Activated naive CD4-positive, alpha-beta T cell treated with anti-CD3 and anti-CD28 coated beads for 36 hours (primary cell): ENCODE measurements around the gene UROD. TPM values are rescaled to one million over a fixed set of nuclear protein-coding genes. Genes with fewer than 3 reads are reported as not detected.

ENCODE experiments used
- CTCF ChIA-PET: fragments of 350-600 bp; sonication (Branson Sonifier 250); formaldehyde crosslinking; loops from one replicate; lab custom pipeline; 2021; ENCODE audit warnings: antibody characterized with exemption; lab: Charles Lee
- DNase-seq: peaks from one replicate; pipeline ENCODE4 v3.0.0-alpha.2; 2020
- H3K27ac Mint-ChIP-seq: one replicate; pipeline ENCODE4 v1.8.0; 2021; ENCODE audit warnings: mild to moderate bottlenecking, mixed read lengths
- H3K27me3 Mint-ChIP-seq: one replicate; pipeline ENCODE4 v1.8.0; 2021; ENCODE audit warnings: low read depth, mixed read lengths
- H3K36me3 Mint-ChIP-seq: one replicate; pipeline ENCODE4 v1.8.0; 2021; ENCODE audit warnings: low read depth, mixed read lengths
- H3K4me1 Mint-ChIP-seq: one replicate; pipeline ENCODE4 v1.8.0; 2021; ENCODE audit warnings: low read depth, mixed read lengths
- H3K4me3 Mint-ChIP-seq: one replicate; pipeline ENCODE4 v1.8.0; 2021; ENCODE audit warnings: mild to moderate bottlenecking, moderate library complexity, mixed read lengths
- H3K9me3 Mint-ChIP-seq: one replicate; pipeline ENCODE4 v1.8.0; 2021; ENCODE audit warnings: mixed read lengths
- intact Hi-C: fragments of 100-400 bp; cut with micrococcal nuclease; formaldehyde crosslinking; loops from one replicate; pipeline ENCODE4 v1.15.1; 2023
- total RNA-seq, 2 experiments: library from RNA; stranded (reverse); gene quantifications; one replicate each; pipeline ENCODE4 v1.2.3, GENCODE V29; 2021

UROD gene
- total RNA-seq, 2 experiments from 2014 or later: 117 to 126 TPM

DNA sequence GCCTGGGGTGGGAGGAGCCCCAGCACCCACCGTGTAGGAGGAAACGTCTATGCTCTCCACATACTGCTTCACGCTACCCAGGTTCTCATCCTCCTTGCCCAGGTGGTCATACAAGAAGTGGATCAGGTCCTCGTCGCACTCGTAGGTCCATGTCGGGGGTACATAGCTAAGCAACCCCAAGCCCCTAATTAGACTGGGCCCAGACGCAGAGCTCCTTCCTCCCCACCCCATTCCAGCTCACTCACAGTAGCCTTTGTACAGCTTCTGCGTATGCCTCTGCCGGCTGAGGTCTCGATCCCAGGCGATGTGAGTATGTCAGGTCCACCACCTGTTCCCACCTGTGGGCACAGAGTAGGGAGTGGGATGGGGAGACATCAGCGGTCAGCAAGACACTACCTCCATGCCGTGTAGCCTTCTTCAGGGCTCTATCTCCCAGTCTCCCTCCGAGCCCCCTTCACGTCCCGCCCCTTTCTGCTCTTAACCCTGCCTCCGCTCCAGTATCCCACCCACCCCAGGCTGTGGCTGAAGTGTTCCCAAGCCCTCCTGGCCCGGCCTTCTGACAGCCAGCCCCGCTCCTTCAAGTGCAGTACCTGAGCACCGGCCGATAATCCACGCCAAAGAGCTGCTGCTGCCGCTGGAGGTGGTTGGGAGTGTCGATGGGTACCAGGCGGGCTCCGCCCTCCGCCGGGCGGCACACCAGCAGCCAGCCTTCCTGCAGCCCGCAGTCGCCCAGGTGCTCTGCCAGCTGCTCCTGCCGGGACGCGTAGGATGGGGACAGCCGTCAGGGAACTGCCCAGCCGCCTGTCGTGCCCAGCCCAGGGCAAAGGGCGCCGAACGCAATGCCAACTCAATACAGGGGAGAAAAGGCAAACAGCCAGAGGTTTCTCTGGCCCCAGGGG lies 1.8 kb upstream of the UROD start:
- H3K27ac Mint-ChIP-seq: peak overlapping the region; percentile 31
- H3K4me3 Mint-ChIP-seq: peak overlapping the region; percentile 81
- peak; percentile 49 for DNase-seq
- H3K4me1 Mint-ChIP-seq: peaks cover 36% of the 10 kb centered on the region
- CTCF ChIA-PET: interaction anchor here (0.6 to 5.6 kb wide), 10 partner anchors 9 to 482 kb away, joined by 3 to 124 read pairs (median 6); partner anchors contain the start of genes EIF2B3, MUTYH and TOE1
- intact Hi-C loops: loop anchor here (5.0 kb wide), 1 partner anchor 572 kb away; the partner anchor contains the start of gene NASP
- H3K36me3 Mint-ChIP-seq: peaks cover 10% of the 10 kb centered on the region
- H3K9me3 Mint-ChIP-seq: no peaks in the 10 kb centered on the region
- H3K27me3 Mint-ChIP-seq: no peaks in the 10 kb centered on the region

DNA sequence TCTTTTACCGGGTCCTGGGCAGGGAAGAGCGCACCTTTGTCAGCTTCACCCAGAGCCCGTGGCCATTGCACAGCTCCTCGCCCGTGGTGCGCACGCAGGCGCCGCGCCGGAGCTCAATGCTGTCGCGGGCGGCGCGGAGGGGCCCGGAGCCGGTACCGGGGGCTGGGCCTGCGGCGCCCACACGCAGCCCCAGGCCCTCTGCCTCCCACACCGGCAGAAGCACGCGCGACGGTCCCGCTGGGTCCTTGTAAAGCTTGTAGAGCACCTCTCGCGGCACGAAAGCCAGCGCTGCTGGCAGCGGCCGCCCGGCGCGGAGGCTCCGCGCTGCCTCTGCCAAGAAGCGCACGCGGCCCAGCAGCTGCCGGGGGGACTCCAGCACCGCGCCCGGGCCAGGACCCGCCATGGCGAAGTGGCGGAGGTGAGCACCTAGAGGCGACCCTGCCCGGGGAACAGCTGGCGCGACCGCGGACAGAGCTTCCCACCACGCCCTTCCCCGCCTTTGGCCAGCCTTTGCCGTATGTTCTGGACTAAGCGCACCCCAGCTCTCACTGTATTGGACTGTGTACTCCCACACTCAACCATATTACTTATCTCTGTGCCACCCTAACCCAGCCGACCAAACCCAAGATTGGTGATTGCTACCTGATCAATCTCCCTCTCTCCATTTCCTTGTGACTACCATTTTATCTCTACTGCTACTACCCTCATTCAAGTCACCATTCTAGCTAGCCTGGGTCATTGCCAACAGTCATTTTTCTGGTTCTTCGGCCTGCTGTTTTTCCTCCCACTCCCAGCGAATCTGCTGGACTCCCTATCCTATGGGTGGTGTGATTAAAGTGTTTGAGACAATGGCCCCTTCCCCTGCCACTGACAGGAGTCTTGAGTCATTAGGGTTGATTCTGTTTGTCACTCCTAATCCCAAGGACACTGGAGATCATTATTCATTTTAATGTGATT lies 921 bp upstream of the UROD start, which contains the start of gene HECTD3:
Gene HECTD3, minus strand, starts transcription at position 470 of the 957 bp plus-strand sequence. Its CDS starts 67 bp downstream, at position 403.
- DNase-seq: peak; percentile 71
- peaks cover 9% of the 10 kb centered on the region for H3K36me3 Mint-ChIP-seq
- CTCF ChIA-PET: interaction anchor here (0.6 to 5.6 kb wide), 14 partner anchors 8 to 498 kb away, joined by 3 to 124 read pairs (median 5); partner anchors contain the start of genes EIF2B3, MUTYH, PLK3 and TOE1

DNA sequence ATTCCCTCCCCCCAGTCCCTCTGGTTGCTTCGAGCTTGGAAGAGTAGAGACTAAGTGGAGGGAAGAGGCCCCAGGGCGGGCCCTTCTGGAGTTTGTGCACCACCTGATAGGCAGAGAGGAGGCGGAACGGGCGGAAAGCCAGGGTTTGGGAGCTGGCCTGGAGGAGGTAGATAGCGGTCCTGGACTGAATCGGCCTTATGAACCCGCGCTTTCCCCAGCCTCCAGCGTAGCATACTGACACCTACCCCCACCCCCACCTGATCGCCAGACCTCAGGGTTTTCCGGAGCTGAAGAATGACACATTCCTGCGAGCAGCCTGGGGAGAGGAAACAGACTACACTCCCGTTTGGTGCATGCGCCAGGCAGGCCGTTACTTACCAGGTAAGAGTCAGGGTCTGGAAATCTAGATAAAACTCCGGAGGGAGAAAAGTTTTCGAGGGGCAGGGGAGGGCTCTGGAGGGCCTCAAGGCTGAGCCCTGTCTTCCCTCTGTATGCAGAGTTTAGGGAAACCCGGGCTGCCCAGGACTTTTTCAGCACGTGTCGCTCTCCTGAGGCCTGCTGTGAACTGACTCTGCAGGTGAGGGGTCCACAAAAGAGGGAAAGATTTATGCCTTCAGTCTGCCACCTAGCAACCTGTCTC lies 705 bp downstream of the UROD start:
- no peaks in the 10 kb centered on the region for H3K9me3 Mint-ChIP-seq
- intact Hi-C loops: loop anchor here (1.0 to 5.0 kb wide), 8 partner anchors 26 to 676 kb away; partner anchors contain the start of genes EIF2B3, MUTYH, NASP and TMEM69
- H3K4me1 Mint-ChIP-seq: peaks cover 36% of the 10 kb centered on the region
- peak; percentile 60 for DNase-seq
- H3K27me3 Mint-ChIP-seq: no peaks in the 10 kb centered on the region
- H3K4me3 Mint-ChIP-seq: peak overlapping the region; percentile 81
- H3K36me3 Mint-ChIP-seq: peaks cover 6% of the 10 kb centered on the region
- CTCF ChIA-PET: interaction anchor here (0.6 to 5.6 kb wide), 13 partner anchors 80 to 480 kb away, joined by 3 to 124 read pairs (median 4); partner anchors contain the start of gene PLK3
- peak overlapping the region; percentile 89 for H3K27ac Mint-ChIP-seq

More for the DNA sequence above, 921 bp upstream of the UROD start, which contains the start of gene HECTD3:
- peak within 1 kb of the TSS; percentile 89 for H3K27ac Mint-ChIP-seq
- intact Hi-C loops: loop anchor here (1.0 to 5.0 kb wide), 3 partner anchors 175 to 571 kb away; partner anchors contain the start of genes NASP and RNU5D-1
- H3K4me1 Mint-ChIP-seq: peaks cover 36% of the 10 kb centered on the region
- no peaks in the 10 kb centered on the region for H3K9me3 Mint-ChIP-seq
- peak within 1 kb of the TSS; percentile 81 for H3K4me3 Mint-ChIP-seq
- H3K27me3 Mint-ChIP-seq: no peaks in the 10 kb centered on the region

DNA sequence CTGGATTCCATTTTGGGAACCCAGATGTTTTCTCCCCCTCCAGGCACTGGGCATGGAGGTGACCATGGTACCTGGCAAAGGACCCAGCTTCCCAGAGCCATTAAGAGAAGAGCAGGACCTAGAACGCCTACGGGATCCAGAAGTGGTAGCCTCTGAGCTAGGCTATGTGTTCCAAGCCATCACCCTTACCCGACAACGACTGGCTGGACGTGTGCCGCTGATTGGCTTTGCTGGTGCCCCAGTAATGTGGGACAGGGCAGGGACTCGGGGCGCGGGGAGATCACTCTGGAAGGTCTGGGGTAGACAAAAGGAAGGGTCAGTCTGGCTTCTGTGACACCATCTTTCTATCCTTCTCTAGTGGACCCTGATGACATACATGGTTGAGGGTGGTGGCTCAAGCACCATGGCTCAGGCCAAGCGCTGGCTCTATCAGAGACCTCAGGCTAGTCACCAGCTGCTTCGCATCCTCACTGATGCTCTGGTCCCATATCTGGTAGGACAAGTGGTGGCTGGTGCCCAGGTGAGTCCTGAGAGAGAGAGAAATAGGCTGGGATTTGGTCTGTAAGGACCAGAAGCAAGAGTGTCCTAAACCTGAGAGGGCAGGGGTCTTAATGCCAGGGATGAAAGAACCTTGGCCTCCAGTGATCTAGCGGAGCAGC lies 1.6 kb downstream of the UROD start:
- intact Hi-C loops: loop anchor here (1.0 to 5.0 kb wide), 5 partner anchors 193 to 569 kb away; partner anchors contain the start of genes NASP and ZSWIM5
- H3K4me3 Mint-ChIP-seq: peak overlapping the region; percentile 81
- CTCF ChIA-PET: interaction anchor here (0.6 to 5.6 kb wide), 28 partner anchors 9 to 482 kb away, joined by 3 to 124 read pairs (median 4); partner anchors contain the start of genes EIF2B3, MUTYH and TOE1
- peak overlapping the region; percentile 27 for H3K27ac Mint-ChIP-seq
- H3K36me3 Mint-ChIP-seq: peaks cover 6% of the 10 kb centered on the region
- H3K9me3 Mint-ChIP-seq: no peaks in the 10 kb centered on the region
- peaks cover 36% of the 10 kb centered on the region for H3K4me1 Mint-ChIP-seq
- no peaks in the 10 kb centered on the region for H3K27me3 Mint-ChIP-seq
- no peak for DNase-seq

DNA sequence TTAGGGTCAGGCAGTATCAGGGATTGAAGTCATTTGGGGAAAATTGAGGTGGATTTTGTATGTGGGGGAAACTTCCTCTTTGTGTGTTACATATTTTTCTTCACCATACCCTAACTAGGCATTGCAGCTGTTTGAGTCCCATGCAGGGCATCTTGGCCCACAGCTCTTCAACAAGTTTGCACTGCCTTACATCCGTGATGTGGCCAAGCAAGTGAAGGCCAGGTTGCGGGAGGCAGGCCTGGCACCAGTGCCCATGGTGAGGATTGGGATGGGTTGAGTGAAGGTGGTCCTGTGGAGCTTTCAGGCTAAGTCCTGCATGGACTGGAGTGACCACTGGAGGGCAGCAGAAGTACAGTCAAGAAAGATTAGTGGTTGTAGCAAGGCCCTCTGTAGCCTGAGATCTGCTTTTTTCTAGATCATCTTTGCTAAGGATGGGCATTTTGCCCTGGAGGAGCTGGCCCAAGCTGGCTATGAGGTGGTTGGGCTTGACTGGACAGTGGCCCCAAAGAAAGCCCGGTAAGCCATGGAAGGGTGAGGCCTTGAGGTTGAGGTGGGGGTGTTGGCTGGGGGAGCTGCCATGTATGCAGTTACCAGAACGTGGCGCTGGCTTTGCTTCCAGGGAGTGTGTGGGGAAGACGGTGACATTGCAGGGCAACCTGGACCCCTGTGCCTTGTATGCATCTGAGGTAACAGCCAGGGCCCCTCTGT lies 2.4 kb downstream of the UROD start:
- Mint-ChIP-seq H3K9me3 (no peaks in the 10 kb centered on the region), H3K27me3 (no peaks in the 10 kb centered on the region), H3K27ac (peak overlapping the region; percentile 76), H3K36me3 (peaks cover 6% of the 10 kb centered on the region), H3K4me3 (peak overlapping the region; percentile 43), H3K4me1 (peaks cover 36% of the 10 kb centered on the region)
- intact Hi-C loops: loop anchor here (1.0 to 5.0 kb wide), 4 partner anchors 216 to 568 kb away; partner anchors contain the start of gene NASP
- DNase-seq: peak; percentile 92
- CTCF ChIA-PET: interaction anchor here (0.6 to 5.6 kb wide), 35 partner anchors 10 to 481 kb away, joined by 3 to 124 read pairs (median 4); partner anchors contain the start of genes EIF2B3, MUTYH and TOE1

DNA sequence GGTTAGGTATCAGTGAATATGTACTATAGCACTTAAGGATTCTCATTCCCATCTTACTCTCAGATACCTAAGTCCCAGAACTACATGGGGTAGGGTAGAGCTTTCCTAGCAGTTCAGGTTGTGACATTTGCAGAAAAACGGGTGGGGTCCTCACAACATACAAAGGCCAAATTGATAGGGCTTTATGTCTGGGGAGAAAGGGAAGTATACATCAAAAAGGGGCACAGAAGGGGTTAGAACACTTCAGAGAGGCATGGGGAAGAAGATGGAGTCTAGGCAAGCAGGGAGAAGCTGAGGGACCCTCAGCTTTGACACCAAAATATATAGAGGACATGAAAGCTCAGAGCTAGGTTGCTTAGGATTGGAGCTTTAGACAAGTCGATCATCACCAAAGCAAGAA lies 3.6 kb downstream of the UROD start:
- Mint-ChIP-seq H3K27ac (no peak overlapping the region), H3K9me3 (no peaks in the 10 kb centered on the region), H3K36me3 (peaks cover 6% of the 10 kb centered on the region), H3K4me1 (peaks cover 26% of the 10 kb centered on the region), H3K4me3 (no peak overlapping the region), H3K27me3 (no peaks in the 10 kb centered on the region)
- CTCF ChIA-PET: interaction anchor here (0.7 to 6.1 kb wide), 6 partner anchors 212 to 324 kb away, joined by 3 to 155 read pairs (median 3); partner anchors contain the start of genes MUTYH and TOE1
- intact Hi-C loops: no loop called here
- DNase-seq: no peak

DNA sequence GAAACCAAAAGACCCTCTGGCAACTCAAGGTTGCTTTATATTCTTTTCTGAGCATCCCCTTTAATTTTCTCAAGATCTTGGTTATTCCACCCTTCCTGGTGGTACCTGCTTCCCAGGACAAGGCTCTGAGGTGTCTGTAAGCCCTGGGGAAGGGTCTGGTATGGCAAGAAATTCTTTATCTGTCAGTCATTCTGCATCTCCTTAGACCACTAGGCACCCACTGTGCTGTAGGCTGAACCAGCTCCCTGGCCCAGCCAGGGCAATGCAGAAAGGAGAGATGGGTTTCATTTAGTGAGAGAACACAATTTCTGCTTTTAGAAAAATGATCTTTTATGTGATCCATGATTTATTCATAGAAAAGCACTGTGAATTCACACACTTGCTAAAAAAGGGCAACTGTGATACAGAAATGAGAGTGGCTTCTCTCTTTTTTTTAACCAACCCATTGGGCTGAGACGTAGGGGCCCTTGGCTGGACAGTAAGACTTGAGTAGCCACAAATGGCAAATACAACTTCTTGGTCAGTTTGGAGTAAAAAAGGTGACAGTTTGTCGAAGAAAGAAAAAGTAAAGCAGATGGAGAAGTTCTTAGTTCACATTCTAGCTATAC lies 4.1 kb downstream of the UROD start:
- Mint-ChIP-seq H3K9me3 (no peaks in the 10 kb centered on the region), H3K27me3 (no peaks in the 10 kb centered on the region), H3K27ac (no peak overlapping the region), H3K4me3 (no peak overlapping the region), H3K36me3 (peaks cover 6% of the 10 kb centered on the region), H3K4me1 (peaks cover 26% of the 10 kb centered on the region)
- CTCF ChIA-PET: interaction anchor here (0.7 to 6.1 kb wide), 8 partner anchors 18 to 324 kb away, joined by 3 to 155 read pairs (median 3); partner anchors contain the start of genes MUTYH and TOE1
- DNase-seq: no peak
- intact Hi-C loops: no loop called here

DNA sequence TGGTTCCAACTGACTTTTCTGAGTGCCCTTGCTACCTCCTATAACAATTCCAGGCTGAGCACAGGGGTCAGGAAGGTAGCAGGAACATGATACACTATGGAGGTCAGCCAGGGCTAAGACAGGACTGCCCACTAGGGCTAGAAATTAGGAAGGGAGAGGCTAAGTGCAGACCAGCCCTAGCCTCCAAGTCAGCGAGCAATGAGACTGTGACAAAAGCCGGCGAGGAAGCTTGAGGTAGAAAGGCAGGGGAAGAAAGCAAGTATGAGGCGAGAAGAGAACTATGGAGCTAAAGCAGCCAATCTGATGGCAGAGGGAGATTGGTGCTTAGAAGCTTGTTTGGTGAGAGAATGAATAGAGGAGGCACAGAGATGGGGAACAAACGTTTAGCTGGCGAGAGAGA lies 4.7 kb downstream of the UROD start:
- H3K36me3 Mint-ChIP-seq: peaks cover 6% of the 10 kb centered on the region
- intact Hi-C loops: no loop called here
- DNase-seq: no peak
- H3K9me3 Mint-ChIP-seq: no peaks in the 10 kb centered on the region
- CTCF ChIA-PET: interaction anchor here (0.6 to 6.1 kb wide), 6 partner anchors 17 to 323 kb away, joined by 3 to 155 read pairs (median 10); partner anchors contain the start of genes MUTYH and TOE1
- H3K27me3 Mint-ChIP-seq: no peaks in the 10 kb centered on the region
- peaks cover 22% of the 10 kb centered on the region for H3K4me1 Mint-ChIP-seq
- H3K4me3 Mint-ChIP-seq: no peak overlapping the region
- no peak overlapping the region for H3K27ac Mint-ChIP-seq

DNA sequence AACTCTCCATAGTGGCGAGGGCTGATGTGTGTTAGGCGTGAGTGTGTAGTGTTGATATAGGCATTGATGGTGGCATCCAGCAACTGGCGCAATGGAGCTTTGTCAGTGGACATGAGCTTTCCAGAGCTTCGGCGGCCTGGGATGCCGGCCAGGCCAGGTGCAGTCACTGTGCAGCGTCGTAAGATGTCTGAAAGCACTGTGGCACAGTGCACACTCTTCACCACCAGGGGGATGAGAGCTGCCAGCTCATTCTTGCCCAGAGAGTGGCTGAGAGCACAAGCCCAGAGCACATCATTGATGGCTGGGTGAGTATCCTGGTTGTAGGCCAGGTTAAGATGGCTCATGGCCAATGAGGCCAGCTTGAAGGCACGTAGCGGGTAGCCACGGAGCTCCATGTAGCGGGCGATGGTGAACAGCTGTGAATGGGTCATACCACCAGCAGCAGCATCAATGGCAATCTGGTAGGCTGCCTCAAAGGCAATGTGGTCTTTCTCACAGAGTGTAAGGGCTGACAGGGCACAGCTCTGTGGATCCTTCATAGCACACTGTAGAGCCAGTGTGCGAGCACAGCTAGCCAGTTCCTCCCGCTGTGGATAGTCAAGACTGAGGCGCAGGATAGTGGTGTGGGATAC lies 6.7 kb downstream of the UROD start:
- no peak overlapping the region for H3K4me3 Mint-ChIP-seq
- DNase-seq: peak; percentile 81
- H3K27me3 Mint-ChIP-seq: no peaks in the 10 kb centered on the region
- H3K36me3 Mint-ChIP-seq: peaks cover 6% of the 10 kb centered on the region
- H3K9me3 Mint-ChIP-seq: no peaks in the 10 kb centered on the region
- H3K27ac Mint-ChIP-seq: no peak overlapping the region
- H3K4me1 Mint-ChIP-seq: peaks cover 13% of the 10 kb centered on the region
- intact Hi-C loops: loop anchor here (1.0 kb wide), 2 partner anchors 212 to 282 kb away; no protein-coding TSS in a partner anchor
- CTCF ChIA-PET: interaction anchor here (0.7 to 6.1 kb wide), 20 partner anchors 8 to 474 kb away, joined by 3 to 155 read pairs (median 4); partner anchors contain the start of genes MUTYH and TOE1
